Heart right ventricle (tissue), 16 donors: ENCODE data around the gene SLC26A9. TPM values are rescaled to one million over a fixed set of nuclear protein-coding genes. Genes with fewer than 3 reads are reported as not detected.
A peak's percentile ranks its signal among the peaks of the same experiment; 100 is the strongest.
"Not testable (repeated sequence)": the region's sequence is repeated elsewhere in the genome, so short reads cannot be mapped to it uniquely, and the experiment has no call there.

ENCODE experiments used
- ATAC-seq, 8 donors: fragments of 200-7000 bp; cut with Tn5 transposase; one replicate each; pipeline ENCODE4 v1.9.1; 2020; ENCODE audit warnings: mild to moderate bottlenecking in 8 of 8, moderate library complexity in 8 of 8, moderate number of reproducible peaks in 1 of 8
- DNase-seq, 2 donors: peaks; one replicate each; pipeline ENCODE4 v3.0.0-alpha.2; 2020
- H3K27ac ChIP-seq, 10 donors: fragments of 200-600 bp; sonication (generic) in 2 of 10; one replicate each; pipeline versions ENCODE4 v1.5.0 to v1.8.0; 2020 to 2022; ENCODE audit warnings: mild to moderate bottlenecking in 3 of 10
- H3K27me3 ChIP-seq, 7 donors: fragments of 200-600 bp; one replicate each; pipeline ENCODE4 v1.8.0; 2021 to 2022; ENCODE audit warnings: mild to moderate bottlenecking in 2 of 7
- H3K36me3 ChIP-seq, 9 donors: fragments of 200-600 bp; sonication (generic) in 1 of 9; one replicate each; pipeline versions ENCODE4 v1.5.0 to v1.8.0; 2020 to 2022; ENCODE audit warnings: mild to moderate bottlenecking in 2 of 9
- H3K4me1 ChIP-seq, 9 donors: fragments of 200-600 bp; sonication (generic) in 1 of 9; one replicate each; pipeline versions ENCODE4 v1.5.0 to v1.8.0; 2020 to 2022; ENCODE audit warnings: mild to moderate bottlenecking in 4 of 9
- H3K4me3 ChIP-seq, 10 donors: fragments of 200-600 bp; sonication (generic) in 2 of 10; one replicate each; pipeline versions ENCODE4 v1.5.0 to v1.8.0; 2020 to 2022; ENCODE audit warnings: mild to moderate bottlenecking in 7 of 10, moderate library complexity in 2 of 10
- H3K9me3 ChIP-seq, 11 donors: fragments of 200-600 bp in 10 of 11; sonication (generic) in 2 of 11; one replicate each; pipeline versions ENCODE4 v1.5.0 to v1.8.0; 2013 to 2022; ENCODE audit warnings: mild to moderate bottlenecking in 2 of 11, control low read depth in 1 of 11, moderate library complexity in 1 of 11
- WGBS, 2 donors: extraction: QIAGEN DNeasy Blood & Tissue Kit; methylation state at CpG; one replicate each; pipeline ENCODE4 v1.1.7; 2013; ENCODE audit warnings: inconsistent platforms in 1 of 2; 5-methylcytosine and 5-hydroxymethylcytosine counted together
- intact Hi-C, 10 donors: fragments of 100-400 bp; cut with DNase I; formaldehyde crosslinking; loops; one replicate each; pipeline versions ENCODE4 v1.11.1 to v1.14.2; 2022
- polyA plus RNA-seq, 2 donors: library from polyadenylated mRNA; stranded (reverse); fragments of 200-250 nt; gene quantifications; one replicate each; pipeline ENCODE4 v1.2.3, GENCODE V29; 2013
- total RNA-seq, 10 donors: library from RNA; stranded (reverse); fragmentation: NEBNext Ultra II Directional in 3 of 10; extraction: Animal tissue kit (Norgen Biotek cat#: 25700) in 3 of 10; gene quantifications; one replicate each; pipeline versions ENCODE4 v1.2.1 to v1.2.4, GENCODE V29; 2021 to 2023
- TF ChIP-seq, protein P1 (sequence below), 9 donors: fragments of 200-600 bp; sonication (generic) in 2 of 9; IDR thresholded peaks; one replicate each; pipeline versions ENCODE4 v1.5.0 to v1.8.0; 2021 to 2022; ENCODE audit warnings: antibody characterized with exemption in 9 of 9, mild to moderate bottlenecking in 5 of 9, moderate library complexity in 1 of 9
- donor health status: Arrhythmogenic right ventricular cardiomyopathy.
- donor health status: ischemic (EF 13 %, LVEDD 7.1; RV severe dilation, severe dysfunction).
- donor health status: healthy with polysubstance abuse.
- donor health status: DM: no; HTN: yes; CAD: no.
- donor health status: DM: no; HTN: no; CAD: no.
- donor health status: ischemic (EF 25% LVEDD 6.9; RV normal size, moderate dysfunction).
- donor health status: ischemic (EF 25% LVEDD 5.7; RV mildly dilated, moderate dysfunction).
- donor health status: healthy.
- donor health status: DM: yes; HTN: yes; CAD: no.
- donor health status: Ischemic cardiomyopathy.
- donor health status: ischemic (EF 35%, LVEDD 5.7; RV mildly dilated, moderate dysfunction).
- donor health status: nonischemic (EF 11% LVEDD 7.7; RV severe dilation, severe dysfunction).
- donor health status: DM: yes; HTN: yes; CAD: no.
- donor health status: PGD.
- donor health status: ischemic (EF 29% LVEDD 5.4; RV normal size, mild dysfunction).
- donor health status: nonischemic (EF 23%, LVEDD 6.1; RV moderate dilation, normal function).

The SLC26A9 gene
- total and polyA plus RNA-seq, 12 donors, result 3.3 to 41.1 (median 12.7) TPM

DNA sequence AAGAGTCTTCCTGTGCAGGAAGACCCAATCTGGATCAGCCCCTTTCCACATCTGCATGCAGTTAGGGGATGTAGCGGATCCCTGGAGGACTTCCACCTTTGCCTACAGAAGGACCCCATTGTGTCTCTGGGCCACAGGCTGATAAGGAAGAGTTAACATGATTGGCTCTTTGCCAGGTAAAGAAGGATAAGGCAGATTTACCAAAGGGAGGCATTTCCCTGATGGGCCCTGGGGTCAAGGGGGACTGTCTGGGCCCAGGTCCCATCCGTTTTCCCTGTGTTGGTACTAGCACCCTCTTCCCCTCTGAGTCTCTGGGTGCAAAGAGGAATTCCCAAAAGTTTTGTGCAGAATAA lies 29.1 kb downstream of the SLC26A9 start:
- WGBS, 2 donors, result 75 to 85% methylated on average over 2 of the region's 2 CpGs
- Histone ChIP-seq H3K4me3 (no peak overlapping the region), H3K36me3 (no peaks in the 10 kb centered on the region), H3K4me1 (peaks cover 8 to 67% (median 26%) of the 10 kb centered on the region in 9 donors), H3K27me3 (no peaks in the 10 kb centered on the region), H3K27ac (peak overlapping the region; percentile 58 to 90 (median 83)), H3K9me3 (no peaks in the 10 kb centered on the region)
- peak in 1 of 8 donors; percentile 1 for ATAC-seq
- intact Hi-C loops, result loop anchor here in 4 of 10 donors (5.0 to 10.0 kb wide), 3 partner anchors 102 to 249 kb away; partner anchors contain the start of gene SLC41A1 (in 1 of the 4)
- DNase-seq, result no peak
- TF ChIP-seq, protein P1, sequence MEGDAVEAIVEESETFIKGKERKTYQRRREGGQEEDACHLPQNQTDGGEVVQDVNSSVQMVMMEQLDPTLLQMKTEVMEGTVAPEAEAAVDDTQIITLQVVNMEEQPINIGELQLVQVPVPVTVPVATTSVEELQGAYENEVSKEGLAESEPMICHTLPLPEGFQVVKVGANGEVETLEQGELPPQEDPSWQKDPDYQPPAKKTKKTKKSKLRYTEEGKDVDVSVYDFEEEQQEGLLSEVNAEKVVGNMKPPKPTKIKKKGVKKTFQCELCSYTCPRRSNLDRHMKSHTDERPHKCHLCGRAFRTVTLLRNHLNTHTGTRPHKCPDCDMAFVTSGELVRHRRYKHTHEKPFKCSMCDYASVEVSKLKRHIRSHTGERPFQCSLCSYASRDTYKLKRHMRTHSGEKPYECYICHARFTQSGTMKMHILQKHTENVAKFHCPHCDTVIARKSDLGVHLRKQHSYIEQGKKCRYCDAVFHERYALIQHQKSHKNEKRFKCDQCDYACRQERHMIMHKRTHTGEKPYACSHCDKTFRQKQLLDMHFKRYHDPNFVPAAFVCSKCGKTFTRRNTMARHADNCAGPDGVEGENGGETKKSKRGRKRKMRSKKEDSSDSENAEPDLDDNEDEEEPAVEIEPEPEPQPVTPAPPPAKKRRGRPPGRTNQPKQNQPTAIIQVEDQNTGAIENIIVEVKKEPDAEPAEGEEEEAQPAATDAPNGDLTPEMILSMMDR (IDR thresholded peaks at IDR 0.05), result no peak

DNA sequence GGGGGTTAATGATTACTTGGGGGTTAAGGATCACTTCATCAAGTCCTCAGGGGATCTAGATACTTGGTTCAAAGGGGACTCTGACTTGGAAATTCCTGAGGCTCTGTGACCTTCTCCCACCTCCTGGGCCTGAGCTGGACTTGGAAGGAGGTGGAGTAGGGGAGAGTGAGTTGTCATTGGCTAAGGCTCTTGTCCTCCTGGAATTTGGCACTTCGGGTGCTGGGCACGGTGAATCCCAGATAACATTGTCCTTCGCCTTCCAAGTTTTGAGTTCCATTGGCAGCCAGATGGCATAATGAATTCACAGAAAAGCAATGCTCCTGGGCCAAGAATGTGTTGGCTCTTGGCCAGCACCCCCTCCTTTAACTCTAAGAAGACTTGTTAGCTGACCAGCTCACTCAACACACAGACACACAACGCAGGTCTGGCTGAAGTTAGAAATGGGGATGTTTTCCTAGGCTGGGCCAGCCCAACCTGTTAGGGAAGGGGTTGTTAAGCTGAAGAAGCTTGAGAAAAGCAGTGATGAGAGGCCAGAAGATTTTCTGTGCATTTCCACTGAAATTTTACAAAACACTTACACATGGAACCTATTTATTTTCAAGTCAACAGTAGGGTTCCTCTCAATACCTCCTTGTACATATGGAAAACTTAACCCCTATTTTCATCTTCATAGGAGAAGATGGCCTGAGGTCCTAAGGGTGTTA lies 29.7 kb downstream of the SLC26A9 start:
- no peak overlapping the region for H3K4me3 ChIP-seq
- peaks cover 8 to 62% (median 25%) of the 10 kb centered on the region in 9 donors for H3K4me1 ChIP-seq
- TF ChIP-seq, protein P1 (IDR thresholded peaks at IDR 0.05), result no peak
- 18 to 28% methylated on average over 4 of the region's 4 CpGs for WGBS, 2 donors
- intact Hi-C loops, result loop anchor here in 4 of 10 donors (5.0 to 10.0 kb wide), 3 partner anchors 101 to 249 kb away; partner anchors contain the start of gene SLC41A1 (in 1 of the 4)
- H3K27me3 ChIP-seq, result no peaks in the 10 kb centered on the region
- H3K9me3 ChIP-seq, result no peaks in the 10 kb centered on the region
- ATAC-seq (peak; percentile 44 to 75 (median 60)), DNase-seq (peak; percentile 67 to 70)
- peak overlapping the region; percentile 58 to 90 (median 83) for H3K27ac ChIP-seq
- no peaks in the 10 kb centered on the region for H3K36me3 ChIP-seq

DNA sequence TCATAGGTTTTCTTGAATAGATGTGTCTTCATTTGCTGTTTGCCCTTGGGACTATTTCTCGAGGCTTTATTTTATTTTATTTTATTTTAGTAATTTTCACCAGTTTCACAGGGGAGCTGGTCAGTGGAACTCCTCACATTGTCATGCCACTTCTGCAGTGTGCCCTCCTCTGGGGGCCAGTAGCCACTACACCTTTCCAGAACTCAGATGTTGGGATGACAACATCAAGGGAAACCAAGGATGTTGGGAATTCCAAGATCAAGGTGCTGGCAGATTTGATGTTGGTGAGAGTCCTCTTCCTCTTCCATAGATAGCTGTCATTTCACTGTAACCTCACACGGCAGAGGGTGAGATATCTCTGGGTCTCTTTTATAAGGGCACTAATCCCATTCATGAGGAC lies 35.5 kb downstream of the SLC26A9 start:
- TF ChIP-seq, protein P1 (IDR thresholded peaks at IDR 0.05), result peak; percentile 19 to 69 (median 56)
- intact Hi-C loops, result loop anchor here in 3 of 10 donors (5.0 kb wide), 2 partner anchors 105 to 115 kb away; no protein-coding TSS in a partner anchor

DNA sequence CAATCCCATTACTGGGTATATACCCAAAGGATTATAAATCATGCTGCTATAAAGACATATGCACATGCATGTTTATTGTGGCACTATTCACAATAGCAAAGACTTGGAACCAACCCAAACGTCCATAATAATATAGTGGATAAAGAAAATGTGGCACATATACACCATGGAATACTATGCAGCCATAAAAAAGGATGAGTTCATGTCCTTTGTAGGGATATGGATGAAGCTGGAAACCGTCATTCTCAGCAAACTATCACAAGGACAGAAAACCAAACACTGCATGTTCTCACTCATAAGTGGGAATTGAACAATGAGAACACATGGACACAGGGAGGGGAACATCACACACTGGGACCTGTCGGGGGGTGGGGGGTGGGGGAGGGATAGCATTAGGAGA lies 38.2 kb downstream of the SLC26A9 start:
- not testable (repeated sequence) for H3K36me3 ChIP-seq, H3K27me3 ChIP-seq, H3K4me1 ChIP-seq, H3K27ac ChIP-seq, DNase-seq, ATAC-seq, H3K4me3 ChIP-seq
- H3K9me3 ChIP-seq, result peaks cover 0 to 27% (median 0%) of the 10 kb centered on the region in 11 donors
- 71 to 75% methylated on average over 3 of the region's 3 CpGs for WGBS, 2 donors
- intact Hi-C loops, result loop anchor here in 3 of 10 donors (5.0 kb wide), 2 partner anchors 103 to 113 kb away; no protein-coding TSS in a partner anchor

More for the DNA sequence above, 35.5 kb downstream of the SLC26A9 start:
- H3K4me3 ChIP-seq, result no peak overlapping the region
- no peak overlapping the region for H3K27ac ChIP-seq
- H3K4me1 ChIP-seq, result peaks cover 0 to 6% (median under 1%) of the 10 kb centered on the region in 9 donors
- no peaks in the 10 kb centered on the region for H3K36me3 ChIP-seq
- 19 to 30% methylated on average over 2 of the region's 2 CpGs for WGBS, 2 donors
- H3K27me3 ChIP-seq, result no peaks in the 10 kb centered on the region
- ATAC-seq (peak in 3 of 8 donors; percentile 20 to 71 (median 58)), DNase-seq (no peak)
- H3K9me3 ChIP-seq, result peaks cover 0 to 20% (median 0%) of the 10 kb centered on the region in 11 donors
